ENCODE results near the gene LRIG3. TPM values are rescaled to one million over a fixed set of nuclear protein-coding genes. Genes with fewer than 3 reads are reported as not detected.

Gene LRIG3
- total and polyA plus RNA-seq, 2 of the 8 experiments (the other 6 are each of a cell fraction or from before 2014, with no cell fraction given): 6.5 to 9.1 TPM

DNA sequence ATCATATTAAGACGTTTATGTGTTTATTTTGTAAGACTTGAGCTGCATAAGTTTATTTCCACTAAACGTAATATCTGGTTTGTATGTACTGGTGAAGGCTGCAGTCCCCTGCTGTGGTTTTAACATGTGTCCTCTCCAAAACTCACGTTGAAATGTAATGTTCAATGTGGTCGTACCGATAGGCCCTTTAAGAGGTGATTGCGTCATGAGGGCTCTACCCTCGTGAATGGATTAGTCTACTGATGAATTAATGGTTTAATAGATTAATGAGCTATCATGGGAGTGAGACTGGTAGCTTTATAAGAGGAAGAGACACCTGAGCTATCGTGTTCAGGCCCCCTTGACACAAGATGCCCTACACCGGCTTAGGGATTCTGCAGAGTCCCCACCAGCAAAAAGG is 14.9 kb downstream of the LRIG3 start:
- no peaks in the 10 kb centered on the region for H3K27me3 ChIP-seq (replicated peaks in 1 of 4; ENCODE audit: control insufficient read depth in 3 of 4, extremely low read depth in 1 of 4, insufficient read depth in 3 of 4, low read length in 3 of 4)
- H2BK15ac ChIP-seq (ENCODE audit: low read length): no peak overlapping the region
- H3K4me3 ChIP-seq (ENCODE audit: extremely low read depth in 1 of 4, insufficient read depth in 2 of 4, low read depth in 3 of 4, low read length in 4 of 4): no peak overlapping the region
- TF ChIP-seq, protein P1, sequence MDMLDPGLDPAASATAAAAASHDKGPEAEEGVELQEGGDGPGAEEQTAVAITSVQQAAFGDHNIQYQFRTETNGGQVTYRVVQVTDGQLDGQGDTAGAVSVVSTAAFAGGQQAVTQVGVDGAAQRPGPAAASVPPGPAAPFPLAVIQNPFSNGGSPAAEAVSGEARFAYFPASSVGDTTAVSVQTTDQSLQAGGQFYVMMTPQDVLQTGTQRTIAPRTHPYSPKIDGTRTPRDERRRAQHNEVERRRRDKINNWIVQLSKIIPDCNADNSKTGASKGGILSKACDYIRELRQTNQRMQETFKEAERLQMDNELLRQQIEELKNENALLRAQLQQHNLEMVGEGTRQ (IDR thresholded peaks at IDR 0.05; ENCODE audit: low read length): no peak
- peak; percentile 16; the same call in 1 of the 2 replicates for TF ChIP-seq CEBPB (IDR thresholded peaks at IDR 0.05; ENCODE audit: low read depth, low read length)
- H3K9ac ChIP-seq (replicated peaks in 1 of 4; ENCODE audit: extremely low read depth in 1 of 4, low read depth in 3 of 4, low read length in 3 of 4): no peak overlapping the region
- no peak overlapping the region for H2AFZ ChIP-seq (ENCODE audit: low read length)
- peaks cover 0 to 5% (median 0%) of the 10 kb centered on the region in 4 experiments; a peak in 1 of 8 replicates for H3K36me3 ChIP-seq (ENCODE audit: control insufficient read depth in 2 of 4, insufficient read depth in 4 of 4, low read length in 3 of 4)
- no peak for DNase-seq (ENCODE audit: low read depth in 1 of 2, low spot score in 2 of 2)
- H4K5ac ChIP-seq (ENCODE audit: insufficient read length, low read depth, low read length): no peak overlapping the region
- no peaks in the 10 kb centered on the region for H3K4me1 ChIP-seq (replicated peaks in 1 of 4; ENCODE audit: control insufficient read depth in 3 of 4, insufficient read depth in 4 of 4, low read length in 3 of 4)
- H2BK5ac ChIP-seq (ENCODE audit: low read depth, low read length): no peak overlapping the region
- H2BK120ac ChIP-seq (replicated peaks; ENCODE audit: low read depth, low read length): no peak overlapping the region
- POLR2A ChIA-PET (ENCODE audit: partially characterized antibody): no interaction called here
- 92% methylated on average over 9 of the region's 9 CpGs; no CpG with 5 or more reads in 1 of the 2 experiments for WGBS, 2 experiments (ENCODE audit: extremely low coverage in 1 of 2, insufficient coverage in 1 of 2, insufficient read length in 1 of 2, insufficient replicate concordance in 2 of 2, low coverage in 1 of 2, low lambda C conversion rate in 2 of 2, missing lambda C conversion rate in 1 of 2)
- no peak overlapping the region for H2BK20ac ChIP-seq (ENCODE audit: low read length)
- H4K91ac ChIP-seq (replicated peaks; ENCODE audit: insufficient read length, low read length): no peak overlapping the region
- H3K27ac ChIP-seq (ENCODE audit: low read depth, low read length): no peak overlapping the region
- H3K23ac ChIP-seq (ENCODE audit: insufficient read length): no peak overlapping the region
- H3K4ac ChIP-seq (replicated peaks; ENCODE audit: insufficient read length, low read depth, low read length): no peak overlapping the region
- peaks cover 0 to 1% of the 10 kb centered on the region in 2 experiments for H4K20me1 ChIP-seq (replicated peaks in 1 of 2; ENCODE audit: control insufficient read depth in 1 of 2, insufficient read depth in 2 of 2, low read length in 2 of 2)
- no peak for FAIRE-seq
- no peak overlapping the region for H3K56ac ChIP-seq (replicated peaks; ENCODE audit: insufficient read length, low read depth, low read length)
- CTCF ChIA-PET (ENCODE audit: partially characterized antibody): interaction anchor here (0.7 to 1.5 kb wide), 5 partner anchors 9 to 208 kb away, joined by 3 read pairs; no protein-coding TSS in a partner anchor
- no peak overlapping the region for H2BK12ac ChIP-seq (ENCODE audit: low read depth, low read length)
- no peak overlapping the region for H3K4me2 ChIP-seq (ENCODE audit: insufficient read depth in 1 of 2, low read depth in 2 of 2, low read length in 2 of 2)
- H3K18ac ChIP-seq (ENCODE audit: extremely low read depth, low read length): no peak overlapping the region
- no peak overlapping the region for H3K14ac ChIP-seq (ENCODE audit: insufficient read length)
- no peaks in the 10 kb centered on the region for H3K9me3 ChIP-seq (ENCODE audit: insufficient read depth in 2 of 2, low read depth in 1 of 2, low read length in 1 of 2)
- no peak overlapping the region for H2AK5ac ChIP-seq (ENCODE audit: low read depth, low read length)
- no peak overlapping the region for H4K8ac ChIP-seq (ENCODE audit: extremely low read depth, insufficient read depth, low read length)
- H3K23me2 ChIP-seq (ENCODE audit: low read depth, low read length): no peaks in the 10 kb centered on the region; the same call in 1 of the 2 replicates
- H3K79me2 ChIP-seq (ENCODE audit: control insufficient read depth in 1 of 2, insufficient read depth in 2 of 2, low read length in 2 of 2): no peaks in the 10 kb centered on the region
- H3K79me1 ChIP-seq (ENCODE audit: low read depth, low read length): no peaks in the 10 kb centered on the region
